GM18499 (cell line): ENCODE data around the gene HDAC5.
"Not testable (repeated sequence)": the region's sequence is repeated elsewhere in the genome, so short reads cannot be mapped to it uniquely, and the experiment has no call there.

Experiments
- ATAC-seq: cut with Tn5 transposase; IDR thresholded peaks from one replicate; pipeline ENCODE4 v1.9.1; 2021; ENCODE audit warnings: moderate number of reproducible peaks; ENCODE audit not compliant: insufficient read depth, unreplicated experiment

Gene HDAC5

GRCh38 chr17:44112284-44113280 lies 10.9 kb downstream of the HDAC5 start:
- ATAC-seq: no peak

GRCh38 chr17:44111777-44112176 lies 11.7 kb downstream of the HDAC5 start:
- ATAC-seq: no peak

GRCh38 chr17:44110823-44111633 lies 12.4 kb downstream of the HDAC5 start:
- ATAC-seq: no peak

GRCh38 chr17:44110011-44110686 lies 13.3 kb downstream of the HDAC5 start:
- ATAC-seq: no peak

- no peak for ATAC-seq
Observed at GRCh38 chr17:44109312-44109630, 14.2 kb downstream of the HDAC5 start.

- no peak for ATAC-seq
Observed at GRCh38 chr17:44108440-44109311, 14.8 kb downstream of the HDAC5 start.

- no peak for ATAC-seq
Observed at GRCh38 chr17:44106801-44107200, 16.6 kb downstream of the HDAC5 start.

- ATAC-seq: no peak
Observed at GRCh38 chr17:44105941-44106340, 17.5 kb downstream of the HDAC5 start.

- ATAC-seq: no peak
Observed at GRCh38 chr17:44105483-44105882, 18.0 kb downstream of the HDAC5 start.

GRCh38 chr17:44102849-44103622 lies 20.4 kb downstream of the HDAC5 start:
- no peak for ATAC-seq

- ATAC-seq: not testable (repeated sequence)
Observed at GRCh38 chr17:44101858-44102257, 21.6 kb downstream of the HDAC5 start.

- ATAC-seq: no peak
Observed at GRCh38 chr17:44097110-44097958, 26.1 kb downstream of the HDAC5 start.

GRCh38 chr17:44095647-44096496 lies 27.6 kb downstream of the HDAC5 start:
- no peak for ATAC-seq

- no peak for ATAC-seq
Observed at GRCh38 chr17:44095388-44095646, 28.1 kb downstream of the HDAC5 start.

GRCh38 chr17:44094701-44095387 lies 28.6 kb downstream of the HDAC5 start:
- no peak for ATAC-seq

- ATAC-seq: no peak
Observed at GRCh38 chr17:44093231-44093900, 30.1 kb downstream of the HDAC5 start.
